Psoas muscle (tissue), 8 donors: ENCODE data around the gene CIC. TPM values are rescaled to one million over a fixed set of nuclear protein-coding genes. Genes with fewer than 3 reads are reported as not detected.

Experiments used
- ATAC-seq, 4 donors: fragments of 200-7000 bp; cut with Tn5 transposase; one replicate each; pipeline ENCODE4 v1.9.1; 2020; ENCODE audit warnings: moderate library complexity in 3 of 4, mild to moderate bottlenecking in 2 of 4
- DNase-seq, 2 donors: peaks; one replicate each; pipeline ENCODE4 v3.0.0-alpha.2; 2020
- H3K27ac ChIP-seq: fragments of 200-600 bp; one replicate; pipeline ENCODE4 v1.8.0; 2022
- H3K27me3 ChIP-seq, 3 donors: fragments of 200-600 bp in 1 of 3; one replicate each; pipeline versions ENCODE4 v1.6.1 to v1.8.0; 2013 to 2022; ENCODE audit warnings: low read length in 2 of 3, mild to moderate bottlenecking in 2 of 3, moderate library complexity in 1 of 3; ENCODE audit not compliant: insufficient read depth in 3 of 3
- H3K36me3 ChIP-seq, 2 donors: fragments of 200-600 bp in 1 of 2; one replicate each; pipeline versions ENCODE4 v1.6.1 to v1.8.0; 2013 to 2022; ENCODE audit warnings: low read depth in 1 of 2, mild to moderate bottlenecking in 1 of 2, moderate library complexity in 1 of 2; ENCODE audit not compliant: insufficient read depth in 1 of 2
- H3K4me1 ChIP-seq: fragments of 200-600 bp; one replicate; pipeline ENCODE4 v1.8.0; 2022
- H3K4me3 ChIP-seq: fragments of 200-600 bp; one replicate; pipeline ENCODE4 v1.8.0; 2022; ENCODE audit warnings: mild to moderate bottlenecking
- H3K9me3 ChIP-seq: fragments of 200-600 bp; one replicate; pipeline ENCODE4 v1.8.0; 2022
- CTCF ChIP-seq: fragments of 200-600 bp; IDR thresholded peaks from one replicate; pipeline ENCODE4 v1.8.0; 2022; ENCODE audit warnings: antibody characterized with exemption
- WGBS, 3 donors: extraction: QIAGEN DNeasy Blood & Tissue Kit; methylation state at CpG; one replicate each; pipeline versions ENCODE4 v1.1.6 to v1.1.7; 2013; 5-methylcytosine and 5-hydroxymethylcytosine counted together
- intact Hi-C, 2 donors: fragments of 100-400 bp; cut with DNase I; formaldehyde crosslinking; loops; one replicate each; pipeline versions ENCODE4 v1.11.0 to v1.14.2; 2022
- polyA plus RNA-seq, 3 donors: library from polyadenylated mRNA; stranded (reverse); fragments of 200-250 nt; gene quantifications; one replicate each; pipeline ENCODE4 v1.2.3, GENCODE V29; 2013
- total RNA-seq, 4 donors: library from RNA; stranded (reverse); fragmentation: NEBNext Ultra II Directional in 2 of 4; extraction: Animal tissue kit (Norgen Biotek cat#: 25700) in 2 of 4; gene quantifications; one replicate each; pipeline versions ENCODE4 v1.2.1 to v1.2.4, GENCODE V29; 2021 to 2023
- donor health status: healthy with polysubstance abuse.
- donor health status: DM: no; HTN: no; CAD: no; lungs with moderate emphysema.
- donor health status: Bipolar disorder and iron deficiency.
- donor health status: healthy.
- donor health status: DM: yes; HTN: yes; CAD: no.
- donor health status: DM: no; HTN: no; CAD: no.
- donor health status: DM: no; HTN: no; CAD: no.
- donor health status: DM: yes; HTN: yes; CAD: no.

The CIC gene
- total and polyA plus RNA-seq, 7 donors, result 17.1 to 55.0 (median 36.4) TPM

GRCh38 chr19:42271045-42271419, 2.0 kb downstream of the CIC start:
- TF ChIP-seq CTCF, result no peak
- peak in 2 of 4 donors; percentile 3 to 14 for ATAC-seq
- peaks cover 46% of the 10 kb centered on the region for H3K4me1 ChIP-seq

GRCh38 chr19:42271861-42272534, 2.9 kb downstream of the CIC start:
- 81 to 87% (median 84%) methylated on average over 31 to 35 of the region's 35 CpGs for WGBS, 3 donors
- peak in 1 of 2 donors; percentile 13 for DNase-seq

More at GRCh38 chr19:42271045-42271419, 2.0 kb downstream of the CIC start:
- intact Hi-C loops, result no loop called here
- peak overlapping the region; percentile 98 for H3K27ac ChIP-seq
- 22 to 41% (median 33%) methylated on average over 3 of the region's 3 CpGs for WGBS, 3 donors
- H3K27me3 ChIP-seq, result no peaks in the 10 kb centered on the region
- DNase-seq, result no peak
- H3K4me3 ChIP-seq, result peak overlapping the region; percentile 81
- no peaks in the 10 kb centered on the region for H3K9me3 ChIP-seq
- peaks cover 4 to 40% of the 10 kb centered on the region in 2 donors for H3K36me3 ChIP-seq

GRCh38 chr19:42272535-42272897, 3.5 kb downstream of the CIC start:
- DNase-seq (peak in 1 of 2 donors; percentile 54), ATAC-seq (no peak)
- intact Hi-C loops, result no loop called here
- Histone ChIP-seq H3K27me3 (no peaks in the 10 kb centered on the region), H3K36me3 (peaks cover 4 to 47% of the 10 kb centered on the region in 2 donors), H3K9me3 (no peaks in the 10 kb centered on the region), H3K4me1 (peaks cover 57% of the 10 kb centered on the region), H3K27ac (peak overlapping the region; percentile 98), H3K4me3 (no peak overlapping the region)
- TF ChIP-seq CTCF, result no peak
- WGBS, 3 donors, result 77 to 85% (median 85%) methylated on average over 8 to 9 of the region's 9 CpGs

More at GRCh38 chr19:42271861-42272534, 2.9 kb downstream of the CIC start:
- Histone ChIP-seq H3K27ac (peak overlapping the region; percentile 98), H3K36me3 (peaks cover 4 to 47% of the 10 kb centered on the region in 2 donors), H3K4me1 (peaks cover 53% of the 10 kb centered on the region), H3K4me3 (peak overlapping the region; percentile 81), H3K9me3 (no peaks in the 10 kb centered on the region), H3K27me3 (no peaks in the 10 kb centered on the region)
- no peak for ATAC-seq
- no peak for TF ChIP-seq CTCF
- intact Hi-C loops, result no loop called here

GRCh38 chr19:42272989-42273406, 3.9 kb downstream of the CIC start:
- Histone ChIP-seq H3K27me3 (no peaks in the 10 kb centered on the region), H3K9me3 (no peaks in the 10 kb centered on the region), H3K36me3 (peaks cover 4 to 47% of the 10 kb centered on the region in 2 donors), H3K27ac (no peak overlapping the region), H3K4me1 (peaks cover 57% of the 10 kb centered on the region), H3K4me3 (no peak overlapping the region)
- 93 to 95% (median 94%) methylated on average over 22 to 23 of the region's 23 CpGs for WGBS, 3 donors
- intact Hi-C loops, result no loop called here
- DNase-seq, result peak in 1 of 2 donors; percentile 56
- TF ChIP-seq CTCF, result no peak
- no peak for ATAC-seq
